Stimulated activated CD4-positive, alpha-beta T cell treated with anti-CD3 and anti-CD28 coated beads, Interleukin-4, amount 100 ng/mL, for 4 hours (primary cell): ENCODE results near the gene GAGE12J.
"Not testable (repeated sequence)": the region's sequence is repeated elsewhere in the genome, so short reads cannot be mapped to it uniquely, and the experiment has no call there.

Experiments
- DNase-seq, 2 experiments: peaks; one replicate each; pipeline ENCODE4 v3.0.0-alpha.2; 2020

Gene GAGE12J

GRCh38 chrX:49312176-49312575, 9.7 kb upstream of the GAGE12J start:
- DNase-seq, result no peak

DNA sequence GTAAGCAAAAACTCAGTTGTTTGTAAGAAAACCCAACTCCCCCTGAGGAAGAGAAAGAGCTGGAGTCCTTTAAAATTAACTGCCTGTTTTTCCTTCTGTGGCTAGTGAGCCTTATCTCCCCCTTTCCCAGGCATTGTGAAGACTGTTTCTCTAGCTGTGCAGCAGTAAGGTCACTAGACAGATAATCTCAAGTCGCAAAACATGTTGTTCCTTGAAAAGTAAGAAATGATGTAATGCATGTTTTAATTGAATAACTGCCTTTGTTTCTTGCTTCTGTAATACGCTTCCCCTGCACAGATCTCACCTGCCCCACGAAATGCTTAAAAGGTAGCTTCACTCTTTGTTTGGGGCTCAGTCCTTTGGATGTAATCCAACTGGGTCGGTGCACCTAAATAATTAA, 5.8 kb upstream of the GAGE12J start:
- no peak for DNase-seq

- DNase-seq, result not testable (repeated sequence)
These were observed 429 bp downstream of the GAGE12J start for GRCh38 chrX:49322266-49322665.

GRCh38 chrX:49323735-49324134, 1.9 kb downstream of the GAGE12J start:
- not testable (repeated sequence) for DNase-seq

DNA sequence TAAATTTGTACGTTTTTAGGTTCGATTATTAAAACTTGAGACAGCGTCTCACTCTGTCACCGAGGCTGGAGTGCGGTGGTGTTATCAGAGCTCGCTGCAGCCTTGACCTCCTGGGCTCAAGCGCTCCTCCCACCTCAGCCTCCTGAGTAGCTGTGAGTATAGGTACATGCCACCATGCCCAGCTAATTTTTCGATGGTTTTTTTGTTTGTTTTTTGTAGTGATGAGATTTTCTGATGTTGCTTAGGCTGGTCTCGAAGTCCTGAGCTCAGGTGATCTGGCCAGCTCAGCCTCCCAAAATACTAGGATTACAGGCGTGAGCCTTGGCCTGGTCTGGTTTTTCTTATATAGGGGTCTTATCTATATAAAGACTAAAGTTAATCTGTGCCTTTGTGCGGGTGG, 8.6 kb downstream of the GAGE12J start:
- DNase-seq, result not testable (repeated sequence)

GRCh38 chrX:49331282-49331681, 9.4 kb downstream of the GAGE12J start, which contains the start of gene GAGE13:
GAGE13 (plus strand) TSS chrX:49331582; CDS start chrX:49332738, 1,156 bp downstream.
- DNase-seq, result not testable (repeated sequence)

DNA sequence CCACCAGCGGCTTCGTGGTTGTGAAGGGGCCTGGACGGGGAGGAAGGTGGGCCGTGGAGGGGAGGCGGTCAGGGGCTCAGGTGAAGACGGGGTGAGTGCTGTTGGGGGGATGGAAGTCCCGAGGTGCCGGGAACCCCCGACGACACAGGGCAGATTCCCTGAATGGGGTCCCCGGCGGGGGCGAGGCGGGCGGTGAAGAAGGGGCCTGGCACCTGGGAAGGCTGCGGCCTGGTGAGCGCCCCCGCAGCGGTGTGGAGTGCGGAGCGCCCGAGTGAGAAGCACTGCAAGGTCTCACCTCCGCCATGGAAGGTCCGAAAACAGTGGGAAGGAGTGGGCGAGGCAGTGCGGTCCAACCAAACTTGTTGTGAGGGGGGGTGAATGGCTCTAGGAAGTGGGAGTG, 10.0 kb downstream of the GAGE12J start:
- not testable (repeated sequence) for DNase-seq

GRCh38 chrX:49341449-49341848, 19.6 kb downstream of the GAGE12J start:
- DNase-seq, result not testable (repeated sequence)

DNA sequence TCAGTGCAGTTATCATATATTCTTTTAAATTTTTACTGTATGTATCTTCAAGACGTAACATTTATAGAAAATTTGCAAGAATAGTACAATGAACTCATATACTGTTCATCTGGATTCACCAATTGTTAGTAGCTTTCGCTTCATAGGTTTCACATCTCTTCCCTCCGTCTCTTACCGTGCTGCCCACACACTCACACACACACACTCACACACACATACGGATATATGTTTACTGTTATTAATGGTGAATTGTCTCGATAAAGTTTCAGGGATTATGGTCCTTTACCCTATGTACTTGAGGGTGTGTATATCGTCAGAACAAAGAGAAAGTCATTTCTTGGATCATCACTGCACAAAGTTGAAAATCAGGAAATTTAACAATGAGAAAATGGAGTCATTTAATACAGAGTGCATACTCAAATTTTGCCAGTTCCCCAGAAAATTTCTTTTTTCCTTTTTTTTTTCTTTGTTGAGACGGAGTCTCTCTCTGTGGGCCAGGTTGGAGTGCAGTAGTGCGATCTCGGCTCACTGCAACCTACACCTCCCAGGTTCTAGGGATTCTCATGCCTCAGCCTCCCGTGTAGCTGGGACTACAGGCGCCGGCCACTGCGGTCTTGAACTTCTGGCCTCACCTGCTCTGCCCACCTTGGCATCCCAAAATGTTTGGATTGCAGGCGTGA, 22.8 kb downstream of the GAGE12J start:
- DNase-seq, result not testable (repeated sequence)

GRCh38 chrX:49345402-49345801, 23.6 kb downstream of the GAGE12J start:
- not testable (repeated sequence) for DNase-seq

DNA sequence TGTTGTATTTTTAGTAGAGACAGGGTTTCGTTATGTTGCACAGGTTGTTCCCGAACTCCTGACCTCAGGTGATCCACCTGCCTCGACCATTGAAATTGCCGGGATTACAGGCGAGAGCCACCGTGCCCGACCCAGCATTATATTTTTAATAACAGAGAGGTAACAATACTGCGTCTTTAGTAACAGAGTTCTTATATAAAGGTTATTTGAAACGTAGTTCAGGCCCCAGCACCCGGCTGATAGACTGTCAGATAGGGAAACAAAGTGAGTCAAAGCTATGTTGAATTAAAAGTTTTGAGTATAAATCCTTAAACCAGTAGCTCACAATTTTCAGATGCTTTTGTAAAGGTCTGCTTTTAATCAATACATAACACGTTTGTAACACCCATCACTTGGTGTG, 24.3 kb downstream of the GAGE12J start:
- DNase-seq, result not testable (repeated sequence)
